ENCODE measurements around the gene KMT5B. TPM values are rescaled to one million over a fixed set of nuclear protein-coding genes. Genes with fewer than 3 reads are reported as not detected.

Gene KMT5B
- total RNA-seq, 1 donor from 2014 or later, result 59.4 TPM

GRCh38 chr11:68158580-68158979 is 54.5 kb downstream of the KMT5B start:
- no peaks in the 10 kb centered on the region for H3K27me3 Mint-ChIP-seq (ENCODE audit: unreplicated experiment)
- H3K9me3 Mint-ChIP-seq (ENCODE audit: unreplicated experiment), result no peaks in the 10 kb centered on the region
- H3K27ac Mint-ChIP-seq (ENCODE audit: unreplicated experiment), result no peak overlapping the region
- no peak for TF ChIP-seq CTCF (IDR thresholded peaks at IDR 0.05)
- H3K4me1 Mint-ChIP-seq (ENCODE audit: unreplicated experiment), result peaks cover 4% of the 10 kb centered on the region
- peaks cover 59% of the 10 kb centered on the region for H3K36me3 Mint-ChIP-seq (ENCODE audit: unreplicated experiment)
- no peak overlapping the region for H3K4me3 Mint-ChIP-seq (ENCODE audit: unreplicated experiment)
- peak; percentile 23 for DNase-seq (ENCODE audit: extremely low spot score, unreplicated experiment)

- Mint-ChIP-seq H3K9me3 (ENCODE audit: unreplicated experiment) (no peaks in the 10 kb centered on the region), H3K27me3 (ENCODE audit: unreplicated experiment) (no peaks in the 10 kb centered on the region), H3K36me3 (ENCODE audit: unreplicated experiment) (peaks cover 31% of the 10 kb centered on the region), H3K27ac (ENCODE audit: unreplicated experiment) (no peak overlapping the region), H3K4me1 (ENCODE audit: unreplicated experiment) (peaks cover 2% of the 10 kb centered on the region), H3K4me3 (ENCODE audit: unreplicated experiment) (no peak overlapping the region)
- no peak for TF ChIP-seq CTCF (IDR thresholded peaks at IDR 0.05)
- no peak for DNase-seq (ENCODE audit: extremely low spot score, unreplicated experiment)
These were observed 59.4 kb downstream of the KMT5B start for GRCh38 chr11:68153742-68154141.

GRCh38 chr11:68150037-68150436 is 63.1 kb downstream of the KMT5B start:
- Mint-ChIP-seq H3K36me3 (ENCODE audit: unreplicated experiment) (peaks cover 7% of the 10 kb centered on the region), H3K9me3 (ENCODE audit: unreplicated experiment) (no peaks in the 10 kb centered on the region), H3K4me1 (ENCODE audit: unreplicated experiment) (peaks cover 13% of the 10 kb centered on the region), H3K27ac (ENCODE audit: unreplicated experiment) (no peak overlapping the region), H3K27me3 (ENCODE audit: unreplicated experiment) (no peaks in the 10 kb centered on the region), H3K4me3 (ENCODE audit: unreplicated experiment) (no peak overlapping the region)
- TF ChIP-seq CTCF (IDR thresholded peaks at IDR 0.05), result no peak
- no peak for DNase-seq (ENCODE audit: extremely low spot score, unreplicated experiment)

GRCh38 chr11:68149417-68149816 is 63.7 kb downstream of the KMT5B start:
- H3K4me1 Mint-ChIP-seq (ENCODE audit: unreplicated experiment), result peaks cover 13% of the 10 kb centered on the region
- H3K36me3 Mint-ChIP-seq (ENCODE audit: unreplicated experiment), result peaks cover under 1% of the 10 kb centered on the region
- H3K27ac Mint-ChIP-seq (ENCODE audit: unreplicated experiment), result no peak overlapping the region
- no peaks in the 10 kb centered on the region for H3K9me3 Mint-ChIP-seq (ENCODE audit: unreplicated experiment)
- no peaks in the 10 kb centered on the region for H3K27me3 Mint-ChIP-seq (ENCODE audit: unreplicated experiment)
- H3K4me3 Mint-ChIP-seq (ENCODE audit: unreplicated experiment), result no peak overlapping the region
- TF ChIP-seq CTCF (IDR thresholded peaks at IDR 0.05), result no peak
- no peak for DNase-seq (ENCODE audit: extremely low spot score, unreplicated experiment)

GRCh38 chr11:68148879-68149278 is 64.2 kb downstream of the KMT5B start:
- Mint-ChIP-seq H3K4me3 (ENCODE audit: unreplicated experiment) (no peak overlapping the region), H3K27me3 (ENCODE audit: unreplicated experiment) (no peaks in the 10 kb centered on the region), H3K36me3 (ENCODE audit: unreplicated experiment) (no peaks in the 10 kb centered on the region), H3K9me3 (ENCODE audit: unreplicated experiment) (no peaks in the 10 kb centered on the region), H3K4me1 (ENCODE audit: unreplicated experiment) (peaks cover 13% of the 10 kb centered on the region), H3K27ac (ENCODE audit: unreplicated experiment) (no peak overlapping the region)
- DNase-seq (ENCODE audit: extremely low spot score, unreplicated experiment), result no peak
- no peak for TF ChIP-seq CTCF (IDR thresholded peaks at IDR 0.05)

Data from osteocyte (in vitro differentiated cells).